ENCODE data around the gene SHFL. TPM values are rescaled to one million over a fixed set of nuclear protein-coding genes. Genes with fewer than 3 reads are reported as not detected.

SHFL gene
- total RNA-seq, 1 experiment from 2014 or later, result 22.8 TPM

GRCh38 chr19:10139952-10140351 is 53.8 kb downstream of the SHFL start:
- in situ Hi-C loops (cut with HindIII; ENCODE audit: low pct_unique_long_range_greater_than_20kb, low sequenced_read_pairs), result no loop called here
- no peak for DNase-seq (ENCODE audit: low read depth, low spot score)

GRCh38 chr19:10141479-10141878 is 55.4 kb downstream of the SHFL start:
- no peak for DNase-seq (ENCODE audit: low read depth, low spot score)
- in situ Hi-C loops (cut with HindIII; ENCODE audit: low pct_unique_long_range_greater_than_20kb, low sequenced_read_pairs), result no loop called here

GRCh38 chr19:10141973-10142372 is 55.9 kb downstream of the SHFL start:
- no peak for DNase-seq (ENCODE audit: low read depth, low spot score)
- in situ Hi-C loops (cut with HindIII; ENCODE audit: low pct_unique_long_range_greater_than_20kb, low sequenced_read_pairs), result no loop called here

Small RNA genes within 50 kb of the gene (small RNA-seq; reads per million reads assigned to genes)
- gene MIR5589 (0 reads per million in 2 experiments), gene SNORD105 (1.5 to 80.9 reads per million in 2 experiments), gene SNORD105B (302 to 30,062 reads per million in 2 experiments)

Other genes with a start within 250 kb of the SHFL start
- gene OLFM2, start 149.8 kb upstream of the SHFL start, total RNA-seq (2014; rRNA removed; shearing (Covaris generic)), result 10.6 and 14.6 TPM in 2 replicates
- gene COL5A3, start 75.8 kb upstream of the SHFL start, total RNA-seq (2014; rRNA removed; shearing (Covaris generic)), result 1.5 and 2.1 TPM in 2 replicates
- 0.53 and 2.4 TPM in 2 replicates for gene RDH8, start 72.8 kb upstream of the SHFL start, total RNA-seq (2014; rRNA removed; shearing (Covaris generic))
- 1.5 and 2.6 TPM in 2 replicates for gene ANGPTL6, start 16.4 kb downstream of the SHFL start, total RNA-seq (2014; rRNA removed; shearing (Covaris generic))
- gene PPAN, start 20.0 kb downstream of the SHFL start, total RNA-seq (2014; rRNA removed; shearing (Covaris generic)), result 34.0 and 42.4 TPM in 2 replicates
- gene P2RY11, start 25.4 kb downstream of the SHFL start, total RNA-seq (2014; rRNA removed; shearing (Covaris generic)), result 3.1 and 4.4 TPM in 2 replicates
- 275 and 291 TPM in 2 replicates for gene EIF3G, start 33.6 kb downstream of the SHFL start, total RNA-seq (2014; rRNA removed; shearing (Covaris generic))
- gene DNMT1, start 108.6 kb downstream of the SHFL start, total RNA-seq (2014; rRNA removed; shearing (Covaris generic)), result 34.1 and 42.1 TPM in 2 replicates
- gene S1PR2, start 145.0 kb downstream of the SHFL start, total RNA-seq (2014; rRNA removed; shearing (Covaris generic)), result 4.7 and 4.9 TPM in 2 replicates
- 66.9 and 68.1 TPM in 2 replicates for gene MRPL4, start 165.9 kb downstream of the SHFL start, total RNA-seq (2014; rRNA removed; shearing (Covaris generic))
- gene ICAM1, start 184.8 kb downstream of the SHFL start, total RNA-seq (2014; rRNA removed; shearing (Covaris generic)), result 45.0 and 46.2 TPM in 2 replicates
- 0.08 TPM in 1 of 2 replicates, not detected in the other for gene ICAM4, start 200.6 kb downstream of the SHFL start, total RNA-seq (2014; rRNA removed; shearing (Covaris generic))
- gene ICAM5, start 203.6 kb downstream of the SHFL start, total RNA-seq (2014; rRNA removed; shearing (Covaris generic)), result 0.29 and 0.66 TPM in 2 replicates
- gene ZGLP1, start 223.5 kb downstream of the SHFL start, total RNA-seq (2014; rRNA removed; shearing (Covaris generic)), result 0.08 and 0.69 TPM in 2 replicates
- gene FDX2, start 229.7 kb downstream of the SHFL start, total RNA-seq (2014; rRNA removed; shearing (Covaris generic)), result 19.5 and 23.1 TPM in 2 replicates
- 7.3 and 8.1 TPM in 2 replicates for gene RAVER1, start 247.2 kb downstream of the SHFL start, total RNA-seq (2014; rRNA removed; shearing (Covaris generic))